RWPE2 (cell line): ENCODE data around the gene PSMC4.

Experiments
- ATAC-seq: fragments of 200-7000 bp; cut with Tn5 transposase; 3 replicates; pipeline ENCODE4 v1.9.1; 2021; ENCODE audit warnings: low read depth
- DNase-seq: peaks from one replicate; pipeline ENCODE4 v3.0.0-alpha.2; 2020; ENCODE audit warnings: low spot score
- H3K27ac ChIP-seq: fragments of 450-650 bp; 2 replicates; pipeline ENCODE4 v1.5.1; 2017; ENCODE audit warnings: mild to moderate bottlenecking; ENCODE audit not compliant: poor library complexity, severe bottlenecking
- H3K27me3 ChIP-seq: fragments of 250-450 bp; sonication (Bioruptor Pico); 2 replicates; pipeline ENCODE4 v1.5.1; 2021; ENCODE audit warnings: mild to moderate bottlenecking, moderate library complexity; ENCODE audit not compliant: insufficient read depth, poor library complexity, severe bottlenecking
- H3K36me3 ChIP-seq: fragments of 250-450 bp; sonication (Bioruptor Pico); 2 replicates; pipeline ENCODE4 v1.5.1; 2020; ENCODE audit warnings: low read depth, mild to moderate bottlenecking, moderate library complexity
- H3K4me1 ChIP-seq: fragments of 250-450 bp; sonication (Bioruptor Pico); 2 replicates; pipeline ENCODE4 v1.5.1; 2021; ENCODE audit warnings: mild to moderate bottlenecking, moderate library complexity; ENCODE audit not compliant: insufficient read depth, poor library complexity, severe bottlenecking
- H3K4me3 ChIP-seq: fragments of 250-450 bp; sonication (Bioruptor Pico); 2 replicates; pipeline ENCODE4 v1.5.1; 2021; ENCODE audit warnings: mild to moderate bottlenecking, moderate library complexity; ENCODE audit not compliant: severe bottlenecking
- H3K9me3 ChIP-seq: fragments of 250-450 bp; sonication (Bioruptor Pico); 2 replicates; pipeline ENCODE4 v1.5.1; 2021; ENCODE audit warnings: mild to moderate bottlenecking, moderate library complexity; ENCODE audit not compliant: severe bottlenecking
- TF ChIP-seq, protein P1 (sequence below): fragments of 450-650 bp; IDR thresholded peaks from one replicate; pipeline ENCODE4 v1.5.1; 2017; ENCODE audit warnings: mild to moderate bottlenecking, moderate library complexity; ENCODE audit not compliant: poor library complexity, severe bottlenecking

The PSMC4 gene

DNA sequence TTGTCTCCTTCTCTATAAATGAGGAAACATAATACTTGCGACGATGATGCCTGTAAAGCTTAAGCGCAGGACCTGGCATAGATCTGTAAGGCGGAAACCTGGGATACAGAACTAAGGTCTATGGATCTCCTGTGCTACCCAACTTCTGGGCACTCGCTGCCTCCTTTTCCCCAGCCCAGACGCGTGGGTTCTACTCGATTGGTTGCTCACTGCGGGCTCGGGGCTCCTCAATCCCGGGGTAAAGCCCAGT, 615 bp upstream of the PSMC4 start:
- Histone ChIP-seq H3K27ac (peak overlapping the region; percentile 62), H3K9me3 (no peaks in the 10 kb centered on the region), H3K27me3 (no peaks in the 10 kb centered on the region), H3K36me3 (peaks cover 40% of the 10 kb centered on the region), H3K4me1 (peaks cover 13% of the 10 kb centered on the region), H3K4me3 (peak overlapping the region; percentile 63)
- no peak for DNase-seq
- TF ChIP-seq, protein P1, sequence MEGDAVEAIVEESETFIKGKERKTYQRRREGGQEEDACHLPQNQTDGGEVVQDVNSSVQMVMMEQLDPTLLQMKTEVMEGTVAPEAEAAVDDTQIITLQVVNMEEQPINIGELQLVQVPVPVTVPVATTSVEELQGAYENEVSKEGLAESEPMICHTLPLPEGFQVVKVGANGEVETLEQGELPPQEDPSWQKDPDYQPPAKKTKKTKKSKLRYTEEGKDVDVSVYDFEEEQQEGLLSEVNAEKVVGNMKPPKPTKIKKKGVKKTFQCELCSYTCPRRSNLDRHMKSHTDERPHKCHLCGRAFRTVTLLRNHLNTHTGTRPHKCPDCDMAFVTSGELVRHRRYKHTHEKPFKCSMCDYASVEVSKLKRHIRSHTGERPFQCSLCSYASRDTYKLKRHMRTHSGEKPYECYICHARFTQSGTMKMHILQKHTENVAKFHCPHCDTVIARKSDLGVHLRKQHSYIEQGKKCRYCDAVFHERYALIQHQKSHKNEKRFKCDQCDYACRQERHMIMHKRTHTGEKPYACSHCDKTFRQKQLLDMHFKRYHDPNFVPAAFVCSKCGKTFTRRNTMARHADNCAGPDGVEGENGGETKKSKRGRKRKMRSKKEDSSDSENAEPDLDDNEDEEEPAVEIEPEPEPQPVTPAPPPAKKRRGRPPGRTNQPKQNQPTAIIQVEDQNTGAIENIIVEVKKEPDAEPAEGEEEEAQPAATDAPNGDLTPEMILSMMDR, result no peak
- ATAC-seq, result peak; percentile 19

DNA sequence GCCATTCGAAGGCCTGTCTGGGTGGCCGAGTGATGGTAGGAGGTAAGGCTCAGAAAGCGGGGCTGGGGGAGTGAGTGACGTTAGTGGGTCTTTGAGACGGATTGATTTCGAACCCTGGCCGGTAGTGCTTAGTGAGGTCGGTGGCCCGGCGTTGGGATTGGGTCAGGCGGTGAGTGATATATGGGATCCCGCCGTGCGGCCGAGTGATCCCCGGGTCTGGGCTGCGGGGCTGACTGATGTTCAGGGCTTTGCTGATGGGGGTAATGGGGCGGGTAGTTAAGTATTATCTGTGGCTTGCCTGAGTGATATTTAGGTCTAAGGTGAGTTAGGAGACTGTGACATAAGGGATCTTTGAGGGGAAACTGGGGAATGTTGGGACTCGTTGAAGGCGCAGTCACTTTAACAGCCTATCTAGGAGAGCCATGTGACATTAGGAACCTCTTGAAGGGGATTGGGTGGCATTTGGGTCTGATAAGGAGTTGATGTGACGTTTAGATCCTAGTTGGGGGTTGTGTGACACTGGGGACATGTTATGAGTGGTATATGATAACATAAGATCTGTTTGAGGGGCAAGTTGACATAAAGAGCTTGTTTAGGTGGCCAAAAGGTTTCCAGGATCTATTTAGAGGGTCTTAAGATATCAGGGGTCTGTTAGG, 543 bp downstream of the PSMC4 start:
- H3K27me3 ChIP-seq, result no peaks in the 10 kb centered on the region
- ATAC-seq (no peak), DNase-seq (no peak)
- H3K9me3 ChIP-seq, result no peaks in the 10 kb centered on the region
- peak overlapping the region; percentile 63 for H3K4me3 ChIP-seq
- H3K36me3 ChIP-seq, result peaks cover 47% of the 10 kb centered on the region
- peaks cover 13% of the 10 kb centered on the region for H3K4me1 ChIP-seq
- H3K27ac ChIP-seq, result no peak overlapping the region
- TF ChIP-seq, protein P1, result no peak

DNA sequence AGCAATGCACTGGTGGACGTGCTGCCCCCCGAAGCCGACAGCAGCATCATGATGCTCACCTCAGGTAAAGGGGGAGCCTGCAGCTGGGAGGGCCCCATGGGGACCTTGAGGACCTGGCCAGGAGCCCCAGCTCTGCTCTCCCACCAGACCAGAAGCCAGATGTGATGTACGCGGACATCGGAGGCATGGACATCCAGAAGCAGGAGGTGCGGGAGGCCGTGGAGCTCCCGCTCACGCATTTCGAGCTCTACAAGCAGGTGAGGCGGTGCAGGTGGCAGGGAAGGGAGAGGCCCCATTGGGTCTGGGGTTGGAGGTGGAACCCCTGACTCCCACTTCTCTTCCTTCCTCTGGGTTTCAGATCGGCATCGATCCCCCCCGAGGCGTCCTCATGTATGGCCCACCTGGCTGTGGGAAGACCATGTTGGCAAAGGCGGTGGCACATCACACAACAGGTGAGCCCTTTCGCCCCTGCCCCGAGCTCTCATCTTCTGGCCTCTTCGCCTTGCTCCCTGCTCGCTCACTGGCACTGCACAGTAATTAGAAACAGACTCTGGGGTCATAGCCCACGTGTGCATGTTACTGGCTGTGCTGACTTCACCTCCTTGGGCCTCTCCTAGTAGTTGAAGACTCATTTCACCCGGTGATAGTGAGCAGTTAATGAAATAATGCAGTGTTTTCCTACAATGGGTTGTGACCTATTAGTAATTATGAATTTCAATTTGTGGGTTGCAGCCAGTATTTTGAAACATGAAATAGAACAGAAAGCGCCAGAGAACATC, 3.6 kb downstream of the PSMC4 start:
- Histone ChIP-seq H3K4me1 (peaks cover 6% of the 10 kb centered on the region), H3K27me3 (no peaks in the 10 kb centered on the region), H3K9me3 (no peaks in the 10 kb centered on the region), H3K27ac (no peak overlapping the region), H3K36me3 (peaks cover 71% of the 10 kb centered on the region), H3K4me3 (no peak overlapping the region)
- TF ChIP-seq, protein P1, result no peak
- DNase-seq, result no peak
- ATAC-seq, result no peak

DNA sequence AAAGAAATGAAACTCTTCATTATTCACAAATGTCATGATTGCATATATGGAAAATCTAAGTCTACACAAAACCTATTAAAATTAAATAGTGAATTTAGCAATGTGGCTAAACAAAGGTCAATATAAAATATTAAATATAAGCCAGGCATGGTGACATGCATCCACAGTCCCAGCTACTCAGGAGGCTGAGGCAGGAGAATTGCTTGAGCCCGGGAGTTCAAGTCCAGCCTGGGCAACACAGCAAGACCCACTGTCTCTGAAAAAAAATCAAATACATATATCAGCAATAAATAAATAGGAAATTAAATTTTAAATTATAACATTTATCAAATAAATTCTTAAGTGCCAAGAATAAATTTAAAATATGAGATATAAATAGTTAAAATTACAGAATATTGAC, 11.9 kb downstream of the PSMC4 start:
- Histone ChIP-seq H3K4me3 (no peak overlapping the region), H3K36me3 (peaks cover 52% of the 10 kb centered on the region), H3K27ac (no peak overlapping the region), H3K9me3 (peaks cover 9% of the 10 kb centered on the region), H3K4me1 (no peaks in the 10 kb centered on the region), H3K27me3 (no peaks in the 10 kb centered on the region)
- ATAC-seq (no peak), DNase-seq (no peak)
- TF ChIP-seq, protein P1, result no peak
